Mammary epithelial cell (primary cell): Measurements from ENCODE around the gene RAP2A.

Source experiments
- EZH2 ChIP-seq: IDR thresholded peaks from 2 replicates; pipeline ENCODE4 v1.6.1; 2012; ENCODE audit warnings: low read length, inconsistent platforms, borderline replicate concordance
- TF ChIP-seq, protein P1 (sequence below), 2 donors: IDR thresholded peaks in 1 of 2; conservative IDR thresholded peaks in 1 of 2; 2 replicates each; pipeline ENCODE4 v1.5.1; 2011 to 2012; ENCODE audit warnings: inconsistent platforms in 2 of 2, low read length in 2 of 2, mild to moderate bottlenecking in 2 of 2, control low read depth in 1 of 2, low read depth in 1 of 2; ENCODE audit not compliant: insufficient read depth in 1 of 2; ENCODE audit errors: extremely low read depth in 1 of 2

DNA sequence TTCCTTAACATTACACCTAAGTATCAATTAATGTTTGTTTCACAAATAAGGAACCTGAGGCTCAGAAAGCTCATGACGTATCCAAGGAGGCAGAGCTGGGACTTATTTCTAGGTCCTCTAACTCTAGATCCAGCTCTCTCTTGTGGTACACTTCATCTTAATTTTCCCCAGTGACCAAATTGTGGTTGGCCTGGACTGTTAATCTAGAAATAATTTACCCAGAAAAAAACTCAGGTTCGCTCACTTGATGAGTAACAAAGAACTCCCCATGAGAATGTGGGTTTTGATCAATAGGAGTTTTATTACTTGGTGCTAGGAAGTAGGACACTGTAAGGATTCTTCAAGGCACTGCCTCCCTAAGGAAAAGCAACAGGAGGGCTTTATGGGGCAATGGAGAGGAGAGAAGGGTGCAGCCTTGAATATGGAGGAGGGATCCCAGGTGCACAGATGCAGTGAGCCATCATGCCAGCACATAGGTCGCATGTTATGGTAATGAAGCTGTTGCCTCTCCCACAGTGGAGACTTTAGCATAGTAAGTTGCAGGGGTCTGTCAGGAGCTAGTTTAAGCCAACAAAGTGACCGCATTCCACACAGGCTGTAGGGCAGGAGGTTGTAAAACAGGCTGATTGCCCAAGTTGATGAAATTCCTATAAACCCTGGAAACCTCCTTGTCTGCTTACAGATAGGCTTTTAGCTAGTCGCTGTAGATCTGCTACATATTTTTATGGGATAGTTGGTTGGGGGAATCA is 14.7 kb downstream of the RAP2A start:
- no peak for TF ChIP-seq EZH2
- TF ChIP-seq, protein P1, sequence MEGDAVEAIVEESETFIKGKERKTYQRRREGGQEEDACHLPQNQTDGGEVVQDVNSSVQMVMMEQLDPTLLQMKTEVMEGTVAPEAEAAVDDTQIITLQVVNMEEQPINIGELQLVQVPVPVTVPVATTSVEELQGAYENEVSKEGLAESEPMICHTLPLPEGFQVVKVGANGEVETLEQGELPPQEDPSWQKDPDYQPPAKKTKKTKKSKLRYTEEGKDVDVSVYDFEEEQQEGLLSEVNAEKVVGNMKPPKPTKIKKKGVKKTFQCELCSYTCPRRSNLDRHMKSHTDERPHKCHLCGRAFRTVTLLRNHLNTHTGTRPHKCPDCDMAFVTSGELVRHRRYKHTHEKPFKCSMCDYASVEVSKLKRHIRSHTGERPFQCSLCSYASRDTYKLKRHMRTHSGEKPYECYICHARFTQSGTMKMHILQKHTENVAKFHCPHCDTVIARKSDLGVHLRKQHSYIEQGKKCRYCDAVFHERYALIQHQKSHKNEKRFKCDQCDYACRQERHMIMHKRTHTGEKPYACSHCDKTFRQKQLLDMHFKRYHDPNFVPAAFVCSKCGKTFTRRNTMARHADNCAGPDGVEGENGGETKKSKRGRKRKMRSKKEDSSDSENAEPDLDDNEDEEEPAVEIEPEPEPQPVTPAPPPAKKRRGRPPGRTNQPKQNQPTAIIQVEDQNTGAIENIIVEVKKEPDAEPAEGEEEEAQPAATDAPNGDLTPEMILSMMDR (conservative IDR thresholded peaks at IDR 0.05 in 1 of 2, IDR thresholded peaks at IDR 0.05 in 1 of 2; ENCODE audit: extremely low read depth in 1 of 2, insufficient read depth in 1 of 2, low read depth in 1 of 2, low read length in 2 of 2), result no peak
